Spleen (tissue), 11 donors: ENCODE measurements around the gene ZSCAN22. TPM values are rescaled to one million over a fixed set of nuclear protein-coding genes. Genes with fewer than 3 reads are reported as not detected.

Experiments
- DNase-seq: peaks from one replicate; pipeline ENCODE4 v3.0.0-alpha.2; 2020
- H3K27ac ChIP-seq, 8 donors: fragments of 200-600 bp; sonication (generic) in 7 of 8; 1 replicate in 4 of 8; 2 replicates in 4 of 8; pipeline versions ENCODE4 v1.5.0 to v1.8.0; 2016 to 2021; ENCODE audit warnings: inconsistent platforms in 4 of 8, mild to moderate bottlenecking in 4 of 8, moderate library complexity in 1 of 8
- H3K27me3 ChIP-seq, 7 donors: fragments of 200-600 bp; sonication (generic) in 6 of 7; replicated peaks in 1 of 7; 1 replicate in 4 of 7; 2 replicates in 3 of 7; pipeline versions ENCODE4 v1.5.0 to v1.8.0; 2016 to 2021; ENCODE audit warnings: inconsistent platforms in 3 of 7, mild to moderate bottlenecking in 1 of 7
- H3K36me3 ChIP-seq, 6 donors: fragments of 200-600 bp; sonication (generic) in 5 of 6; 1 replicate in 4 of 6; 2 replicates in 2 of 6; pipeline versions ENCODE4 v1.5.0 to v1.8.0; 2016 to 2021; ENCODE audit warnings: inconsistent platforms in 2 of 6
- H3K4me1 ChIP-seq, 6 donors: fragments of 200-600 bp; sonication (generic) in 5 of 6; 1 replicate in 3 of 6; 2 replicates in 3 of 6; pipeline versions ENCODE4 v1.5.0 to v1.8.0; 2016 to 2021; ENCODE audit warnings: inconsistent platforms in 3 of 6
- H3K4me3 ChIP-seq, 8 donors: fragments of 200-600 bp; sonication (generic) in 7 of 8; 1 replicate in 4 of 8; 2 replicates in 4 of 8; pipeline versions ENCODE4 v1.5.0 to v1.8.0; 2016 to 2021; ENCODE audit warnings: inconsistent platforms in 4 of 8, mild to moderate bottlenecking in 4 of 8, moderate library complexity in 2 of 8
- H3K9me3 ChIP-seq, 8 donors: fragments of 200-600 bp; sonication (generic) in 7 of 8; 1 replicate in 4 of 8; 2 replicates in 4 of 8; pipeline versions ENCODE4 v1.5.0 to v1.8.0; 2016 to 2021; ENCODE audit warnings: inconsistent platforms in 4 of 8
- CTCF ChIP-seq, 11 experiments: fragments of 200-600 bp in 7 of 11; fragments of 450-650 bp in 4 of 11; sonication (generic) in 4 of 11; IDR thresholded peaks in 8 of 11; conservative IDR thresholded peaks in 3 of 11; 1 replicate in 7 of 11; 2 replicates in 4 of 11; pipeline versions ENCODE4 v1.4.0 to v1.8.0; 2016 to 2021; ENCODE audit warnings: antibody characterized with exemption in 11 of 11, inconsistent platforms in 4 of 11, mild to moderate bottlenecking in 1 of 11
- POLR2A ChIP-seq, 3 donors: fragments of 450-650 bp; IDR thresholded peaks; one replicate each; pipeline ENCODE4 v1.5.1; 2017; ENCODE audit warnings: antibody characterized with exemption in 3 of 3, mild to moderate bottlenecking in 1 of 3
- POLR2AphosphoS5 ChIP-seq, 3 donors: sonication (generic); formaldehyde crosslinking; IDR thresholded peaks; one replicate each; pipeline ENCODE4 v1.5.1; 2017; ENCODE audit warnings: antibody characterized with exemption in 3 of 3
- WGBS, 5 donors: extraction: QIAGEN DNeasy Blood & Tissue Kit in 3 of 5; methylation state at CpG; one replicate each; pipeline versions ENCODE4 v1.1.5 to v1.1.7; 2013 to 2018; 5-methylcytosine and 5-hydroxymethylcytosine counted together
- intact Hi-C: fragments of 100-400 bp; cut with DNase I; formaldehyde crosslinking; loops from one replicate; pipeline ENCODE4 v1.15.0; 2023; ENCODE audit warnings: low total_unique reads
- polyA plus RNA-seq, 3 donors: library from polyadenylated mRNA; stranded (reverse); fragments of 200-250 nt; gene quantifications; one replicate each; pipeline ENCODE4 v1.2.1, GENCODE V29; 2013
- total RNA-seq, 7 donors: library from RNA; depleted of rRNA in 3 of 7; stranded (reverse); fragments of >200 nt in 3 of 7; fragmentation: NEBNext Ultra II Directional in 4 of 7; extraction: Animal tissue kit (Norgen Biotek cat#: 25700) in 4 of 7; gene quantifications; one replicate each; pipeline versions ENCODE4 v1.1.0 to v1.2.1, GENCODE V29; 2016 to 2021
- donor health status: healthy with polysubstance abuse.
- donor health status: DM: no; HTN: no; CAD: no; lungs with moderate emphysema.
- donor health status: DM: no; HTN: no; CAD: no.
- donor health status: Bipolar disorder and iron deficiency.
- donor health status: healthy.
- donor health status: DM: no; HTN: no; CAD: no.
- donor health status: DM: yes; HTN: yes; CAD: no.

ZSCAN22 gene
- total and polyA plus RNA-seq, 10 donors: 0.48 to 3.9 (median 3.0) TPM

DNA sequence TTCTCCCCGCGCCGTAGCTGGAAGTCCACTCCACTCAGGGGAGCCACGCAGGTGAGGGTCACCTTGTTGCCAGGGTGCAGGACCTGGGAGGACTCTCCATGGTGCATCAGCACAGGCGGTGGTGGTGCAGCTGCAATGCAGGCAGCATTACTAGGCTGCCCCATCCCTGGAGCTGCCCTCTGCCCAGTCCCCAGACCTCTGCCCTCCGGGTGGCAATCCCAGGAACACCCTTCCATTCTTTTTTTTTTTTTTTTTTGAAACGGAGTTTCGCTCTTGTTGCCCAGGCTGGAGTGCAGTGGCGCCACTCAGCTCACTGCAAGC lies 24.7 kb downstream of the ZSCAN22 start:
- peaks cover 0 to 58% (median 5%) of the 10 kb centered on the region in 7 donors for H3K27me3 ChIP-seq
- no peak overlapping the region for H3K27ac ChIP-seq
- intact Hi-C loops: no loop called here
- H3K4me1 ChIP-seq: peaks cover 6 to 58% (median 40%) of the 10 kb centered on the region in 6 donors
- TF ChIP-seq POLR2A (IDR thresholded peaks at IDR 0.05) (no peak), CTCF (IDR thresholded peaks at IDR 0.05 in 8 of 11, conservative IDR thresholded peaks at IDR 0.05 in 3 of 11) (no peak), POLR2AphosphoS5 (IDR thresholded peaks at IDR 0.05) (no peak)
- peaks cover 0 to 24% (median 3%) of the 10 kb centered on the region in 6 donors for H3K36me3 ChIP-seq
- no peak overlapping the region for H3K4me3 ChIP-seq
- DNase-seq: no peak
- 89 to 95% (median 91%) methylated on average over 7 to 9 of the region's 9 CpGs for WGBS, 5 donors
- no peaks in the 10 kb centered on the region for H3K9me3 ChIP-seq

DNA sequence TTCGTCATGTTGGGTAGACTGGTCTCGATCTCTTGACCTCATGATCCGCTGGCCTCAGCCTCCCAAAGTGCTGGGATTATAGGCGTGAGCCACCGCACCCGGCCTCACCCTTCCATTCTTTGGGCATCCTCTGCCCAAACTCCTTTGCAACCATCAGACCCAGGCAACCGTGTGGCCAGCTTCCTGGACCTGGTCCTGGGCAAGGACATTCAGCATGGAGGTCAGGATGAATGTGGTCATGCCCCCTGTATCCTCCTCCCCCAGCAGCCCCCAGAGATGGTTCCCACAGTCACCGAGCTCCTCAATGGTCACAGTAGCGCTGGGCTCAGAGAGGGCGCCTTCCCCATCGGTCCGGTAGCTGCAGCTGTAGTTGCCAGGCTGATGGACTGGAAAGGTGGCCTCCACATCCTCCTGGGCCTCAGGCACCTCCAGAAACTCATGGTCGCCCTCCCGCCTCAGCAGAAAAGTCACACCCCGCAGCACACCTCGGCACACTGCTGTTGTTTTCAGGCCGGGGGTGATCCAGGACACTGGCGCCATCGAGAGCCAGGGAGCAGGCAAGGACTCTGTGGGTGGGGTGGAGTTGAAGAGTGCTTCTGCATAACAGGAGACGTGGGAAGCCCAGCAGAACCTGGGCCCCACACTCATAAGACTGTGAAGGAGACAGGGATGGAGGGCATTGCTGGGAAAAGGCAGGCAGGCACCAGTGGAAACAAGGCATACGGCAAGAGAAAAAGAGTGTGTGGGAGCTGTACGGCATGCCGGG lies 25.4 kb downstream of the ZSCAN22 start:
- H3K36me3 ChIP-seq: peaks cover 0 to 24% (median 3%) of the 10 kb centered on the region in 6 donors
- no peak for TF ChIP-seq POLR2A (IDR thresholded peaks at IDR 0.05)
- WGBS, 5 donors: 86 to 93% (median 89%) methylated on average over 16 to 23 of the region's 23 CpGs
- peaks cover 0 to 58% (median 9%) of the 10 kb centered on the region in 7 donors for H3K27me3 ChIP-seq
- peaks cover 13 to 58% (median 40%) of the 10 kb centered on the region in 6 donors for H3K4me1 ChIP-seq
- intact Hi-C loops: no loop called here
- H3K27ac ChIP-seq: no peak overlapping the region
- H3K9me3 ChIP-seq: no peaks in the 10 kb centered on the region
- DNase-seq: no peak
- no peak overlapping the region for H3K4me3 ChIP-seq

DNA sequence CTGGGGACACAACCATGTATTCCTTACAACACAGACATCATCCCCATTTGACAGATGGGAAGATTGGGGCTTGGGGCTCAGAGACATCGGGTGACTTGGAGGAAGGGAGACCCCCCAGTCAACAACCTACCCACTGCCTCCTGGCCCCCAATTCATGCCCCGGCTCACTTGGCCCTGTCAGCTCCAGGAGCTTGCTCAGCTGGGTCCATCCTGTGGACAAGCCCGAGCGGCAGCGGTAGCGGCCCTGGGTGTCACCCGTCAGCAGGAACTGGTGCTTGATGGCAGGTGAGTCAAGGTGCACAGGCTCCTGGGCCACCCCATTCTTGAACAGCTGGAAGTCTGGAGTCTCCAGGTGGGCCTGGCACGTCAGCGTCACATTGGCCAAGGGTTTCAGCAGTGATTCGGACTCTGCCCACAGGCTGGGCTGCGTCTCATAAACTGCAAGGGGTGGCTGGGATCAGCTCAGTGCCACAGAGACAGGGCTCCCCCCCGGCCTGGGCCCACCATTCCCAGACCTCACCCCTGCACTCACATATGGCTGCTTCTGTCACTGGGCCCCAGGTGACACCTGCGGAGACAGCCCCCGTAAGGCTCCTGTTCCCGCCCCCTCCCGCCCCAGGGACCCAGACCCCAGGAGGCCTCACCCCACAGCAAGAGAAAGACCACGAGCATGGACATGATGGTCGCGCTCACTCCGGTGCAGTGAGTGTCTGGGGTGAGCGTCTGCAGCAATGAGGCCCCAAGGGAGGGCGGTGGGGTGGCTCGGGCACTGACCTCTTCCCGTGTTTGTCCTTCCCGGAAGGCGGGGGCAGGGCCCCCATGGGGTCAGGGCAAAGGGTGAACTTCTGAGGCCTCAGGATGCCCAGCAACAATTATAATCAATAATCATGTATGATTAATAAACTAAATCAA lies 26.2 kb downstream of the ZSCAN22 start, which contains the start of gene A1BG:
Gene A1BG, minus strand, starts transcription at position 733 of the 912 bp plus-strand sequence. Its CDS starts 55 bp downstream, at position 678.
- intact Hi-C loops: no loop called here
- DNase-seq: no peak

More for the DNA sequence above, 26.2 kb downstream of the ZSCAN22 start, which contains the start of gene A1BG:
- H3K4me1 ChIP-seq: peaks cover 18 to 60% (median 45%) of the 10 kb centered on the region in 6 donors
- H3K9me3 ChIP-seq: no peaks in the 10 kb centered on the region
- WGBS, 5 donors: 86 to 90% (median 88%) methylated on average over 20 to 26 of the region's 26 CpGs
- peaks cover 0 to 56% (median 12%) of the 10 kb centered on the region in 7 donors for H3K27me3 ChIP-seq
- TF ChIP-seq POLR2A (IDR thresholded peaks at IDR 0.05) (no peak), POLR2AphosphoS5 (IDR thresholded peaks at IDR 0.05) (no peak), CTCF (IDR thresholded peaks at IDR 0.05 in 8 of 11, conservative IDR thresholded peaks at IDR 0.05 in 3 of 11) (no peak)
- peaks cover 0 to 24% (median 3%) of the 10 kb centered on the region in 6 donors for H3K36me3 ChIP-seq
- H3K4me3 ChIP-seq: no peak within 1 kb of the TSS
- H3K27ac ChIP-seq: no peak within 1 kb of the TSS
